Esophagus squamous epithelium (tissue), 4 donors: ENCODE data around the gene NR6A1.

Source experiments
- POLR2A ChIP-seq, 4 donors: fragments of 450-650 bp; IDR thresholded peaks; one replicate each; pipeline ENCODE4 v1.6.1; 2017; ENCODE audit warnings: antibody characterized with exemption in 4 of 4, mild to moderate bottlenecking in 4 of 4, moderate library complexity in 3 of 4
- TF ChIP-seq, protein P1 (sequence below), 6 experiments: fragments of 450-650 bp in 4 of 6; fragments of 200-600 bp in 2 of 6; sonication (generic) in 2 of 6; IDR thresholded peaks; one replicate each; pipeline ENCODE4 v1.5.1; 2016 to 2019; ENCODE audit warnings: antibody characterized with exemption in 6 of 6, mild to moderate bottlenecking in 4 of 6, moderate library complexity in 4 of 6

DNA sequence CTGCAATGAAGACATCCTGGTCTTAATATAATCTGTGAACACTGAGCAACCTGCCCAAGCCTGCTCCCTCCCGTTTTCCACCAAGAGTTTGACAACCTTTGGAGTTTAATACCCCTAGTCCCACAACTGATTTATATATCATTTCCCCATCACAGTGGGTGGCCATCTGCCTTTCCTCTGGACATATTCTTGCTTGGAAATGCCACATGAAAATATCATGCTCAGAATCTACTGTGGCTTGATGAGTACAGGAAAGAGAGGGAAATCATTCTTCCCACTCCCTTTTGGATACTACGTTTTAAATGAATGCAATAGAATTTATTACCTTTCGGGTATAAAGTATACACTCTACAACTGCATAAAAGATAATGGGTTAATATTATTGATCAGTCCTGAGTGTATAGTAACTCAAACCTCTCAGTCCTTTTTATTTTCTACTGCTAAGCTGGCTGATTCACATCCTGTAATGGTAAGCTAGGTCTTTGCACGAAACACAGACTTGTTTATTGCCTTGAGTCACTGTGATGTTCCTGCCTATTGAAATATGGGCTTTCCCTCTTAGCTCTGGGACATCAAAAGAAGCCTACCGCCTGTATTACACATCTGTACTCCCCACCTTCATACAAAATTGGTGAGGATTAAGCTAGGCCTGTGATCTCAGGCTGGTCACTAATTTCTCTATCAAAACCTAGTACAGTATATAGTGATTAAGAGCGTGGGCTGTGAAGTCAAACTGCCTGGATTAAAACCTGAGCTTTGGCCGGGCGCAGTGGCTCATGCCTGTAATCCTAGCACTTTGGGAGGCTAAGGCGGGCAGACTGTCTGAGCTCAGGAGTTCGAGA is 196.4 kb downstream of the NR6A1 start:
- TF ChIP-seq POLR2A (IDR thresholded peaks at IDR 0.05), result no peak
- TF ChIP-seq, protein P1, sequence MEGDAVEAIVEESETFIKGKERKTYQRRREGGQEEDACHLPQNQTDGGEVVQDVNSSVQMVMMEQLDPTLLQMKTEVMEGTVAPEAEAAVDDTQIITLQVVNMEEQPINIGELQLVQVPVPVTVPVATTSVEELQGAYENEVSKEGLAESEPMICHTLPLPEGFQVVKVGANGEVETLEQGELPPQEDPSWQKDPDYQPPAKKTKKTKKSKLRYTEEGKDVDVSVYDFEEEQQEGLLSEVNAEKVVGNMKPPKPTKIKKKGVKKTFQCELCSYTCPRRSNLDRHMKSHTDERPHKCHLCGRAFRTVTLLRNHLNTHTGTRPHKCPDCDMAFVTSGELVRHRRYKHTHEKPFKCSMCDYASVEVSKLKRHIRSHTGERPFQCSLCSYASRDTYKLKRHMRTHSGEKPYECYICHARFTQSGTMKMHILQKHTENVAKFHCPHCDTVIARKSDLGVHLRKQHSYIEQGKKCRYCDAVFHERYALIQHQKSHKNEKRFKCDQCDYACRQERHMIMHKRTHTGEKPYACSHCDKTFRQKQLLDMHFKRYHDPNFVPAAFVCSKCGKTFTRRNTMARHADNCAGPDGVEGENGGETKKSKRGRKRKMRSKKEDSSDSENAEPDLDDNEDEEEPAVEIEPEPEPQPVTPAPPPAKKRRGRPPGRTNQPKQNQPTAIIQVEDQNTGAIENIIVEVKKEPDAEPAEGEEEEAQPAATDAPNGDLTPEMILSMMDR (IDR thresholded peaks at IDR 0.05), result no peak
